ENCODE results near the gene ANKS1B.

DNA sequence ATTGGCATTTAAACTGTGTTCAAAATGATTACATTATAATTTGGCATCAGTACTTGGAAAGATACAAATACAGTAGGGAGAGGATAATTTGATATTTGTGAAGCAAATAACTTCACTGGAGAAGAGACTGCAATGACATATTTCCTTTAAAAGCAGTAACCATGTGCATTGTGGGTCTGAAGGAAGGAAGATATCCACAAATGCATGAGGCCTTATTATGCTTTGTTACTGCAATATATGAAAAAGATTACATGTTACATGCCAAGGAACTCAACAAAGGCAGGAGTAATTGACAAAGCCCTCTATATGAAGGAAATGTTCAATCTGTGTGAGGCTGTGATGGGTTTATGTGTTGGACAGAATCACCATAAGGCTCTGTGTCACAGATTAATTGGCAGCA lies 948.2 kb downstream of the ANKS1B start:
- TF ChIP-seq, protein P1, sequence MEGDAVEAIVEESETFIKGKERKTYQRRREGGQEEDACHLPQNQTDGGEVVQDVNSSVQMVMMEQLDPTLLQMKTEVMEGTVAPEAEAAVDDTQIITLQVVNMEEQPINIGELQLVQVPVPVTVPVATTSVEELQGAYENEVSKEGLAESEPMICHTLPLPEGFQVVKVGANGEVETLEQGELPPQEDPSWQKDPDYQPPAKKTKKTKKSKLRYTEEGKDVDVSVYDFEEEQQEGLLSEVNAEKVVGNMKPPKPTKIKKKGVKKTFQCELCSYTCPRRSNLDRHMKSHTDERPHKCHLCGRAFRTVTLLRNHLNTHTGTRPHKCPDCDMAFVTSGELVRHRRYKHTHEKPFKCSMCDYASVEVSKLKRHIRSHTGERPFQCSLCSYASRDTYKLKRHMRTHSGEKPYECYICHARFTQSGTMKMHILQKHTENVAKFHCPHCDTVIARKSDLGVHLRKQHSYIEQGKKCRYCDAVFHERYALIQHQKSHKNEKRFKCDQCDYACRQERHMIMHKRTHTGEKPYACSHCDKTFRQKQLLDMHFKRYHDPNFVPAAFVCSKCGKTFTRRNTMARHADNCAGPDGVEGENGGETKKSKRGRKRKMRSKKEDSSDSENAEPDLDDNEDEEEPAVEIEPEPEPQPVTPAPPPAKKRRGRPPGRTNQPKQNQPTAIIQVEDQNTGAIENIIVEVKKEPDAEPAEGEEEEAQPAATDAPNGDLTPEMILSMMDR (conservative IDR thresholded peaks at IDR 0.05; ENCODE audit: low read length) = no peak
- no peak for TF ChIP-seq EZH2phosphoT487 (IDR thresholded peaks at IDR 0.05; ENCODE audit: borderline replicate concordance)
